ENCODE results near the gene DAGLB.

Gene DAGLB

GRCh38 chr7:6419310-6419773 is 28.4 kb downstream of the DAGLB start:
- H3K79me2 ChIP-seq (ENCODE audit: insufficient read depth, low read length): no peaks in the 10 kb centered on the region
- 0 out of 2 replicates have a peak, but pooled peaks cover 4% of the 10 kb centered on the region for H4K20me1 ChIP-seq (ENCODE audit: insufficient read depth, low read length)
- no peak overlapping the region for H3K27ac ChIP-seq (ENCODE audit: low read length)
- H3K9me3 ChIP-seq (ENCODE audit: insufficient read depth, low read length, severe bottlenecking): no peaks in the 10 kb centered on the region
- no peak for ATAC-seq (ENCODE audit: insufficient read depth, low read depth)
- H3K36me3 ChIP-seq (ENCODE audit: insufficient read depth, low read length): peaks cover 49% of the 10 kb centered on the region
- H3K4me2 ChIP-seq (ENCODE audit: insufficient read depth, low read length): no peak overlapping the region
- H3K4me3 ChIP-seq (ENCODE audit: low read depth in 1 of 2, low read length in 2 of 2): no peak overlapping the region
- H3K27me3 ChIP-seq (ENCODE audit: insufficient read depth, low read length, poor library complexity): no peaks in the 10 kb centered on the region
- DNase-seq: no peak
- H2AFZ ChIP-seq (ENCODE audit: low read depth, low read length): no peak overlapping the region
- no peak overlapping the region for H3K9ac ChIP-seq (ENCODE audit: low read depth, low read length)
- TF ChIP-seq CTCF (IDR thresholded peaks at IDR 0.05; ENCODE audit: borderline replicate concordance, extremely low read depth, low read length, poor library complexity, severe bottlenecking) (no peak), EZH2 (IDR thresholded peaks at IDR 0.05; ENCODE audit: borderline replicate concordance, low read depth, low read length, severe bottlenecking) (no peak)
- H3K4me1 ChIP-seq (ENCODE audit: insufficient read depth, low read length): no peaks in the 10 kb centered on the region

- H3K36me3 ChIP-seq (ENCODE audit: insufficient read depth, low read length): peaks cover 54% of the 10 kb centered on the region
- H4K20me1 ChIP-seq (ENCODE audit: insufficient read depth, low read length): 0 out of 2 replicates have a peak, but pooled peaks cover 3% of the 10 kb centered on the region
- no peaks in the 10 kb centered on the region for H3K27me3 ChIP-seq (ENCODE audit: insufficient read depth, low read length, poor library complexity)
- no peaks in the 10 kb centered on the region for H3K9me3 ChIP-seq (ENCODE audit: insufficient read depth, low read length, severe bottlenecking)
- no peak overlapping the region for H2AFZ ChIP-seq (ENCODE audit: low read depth, low read length)
- H3K4me3 ChIP-seq (ENCODE audit: low read depth in 1 of 2, low read length in 2 of 2): no peak overlapping the region
- no peak overlapping the region for H3K9ac ChIP-seq (ENCODE audit: low read depth, low read length)
- H3K4me1 ChIP-seq (ENCODE audit: insufficient read depth, low read length): no peaks in the 10 kb centered on the region
- DNase-seq: no peak
- no peaks in the 10 kb centered on the region for H3K79me2 ChIP-seq (ENCODE audit: insufficient read depth, low read length)
- no peak for ATAC-seq (ENCODE audit: insufficient read depth, low read depth)
- no peak overlapping the region for H3K4me2 ChIP-seq (ENCODE audit: insufficient read depth, low read length)
- H3K27ac ChIP-seq (ENCODE audit: low read length): no peak overlapping the region
- TF ChIP-seq CTCF (IDR thresholded peaks at IDR 0.05; ENCODE audit: borderline replicate concordance, extremely low read depth, low read length, poor library complexity, severe bottlenecking) (no peak), EZH2 (IDR thresholded peaks at IDR 0.05; ENCODE audit: borderline replicate concordance, low read depth, low read length, severe bottlenecking) (no peak)
Measured at GRCh38 chr7:6417408-6417807, 30.3 kb downstream of the DAGLB start.

- Histone ChIP-seq H2AFZ (ENCODE audit: low read depth, low read length) (no peak overlapping the region), H3K4me2 (ENCODE audit: insufficient read depth, low read length) (no peak overlapping the region), H3K79me2 (ENCODE audit: insufficient read depth, low read length) (no peaks in the 10 kb centered on the region), H3K9ac (ENCODE audit: low read depth, low read length) (no peak overlapping the region), H4K20me1 (ENCODE audit: insufficient read depth, low read length) (no peaks in the 10 kb centered on the region), H3K4me3 (ENCODE audit: low read depth in 1 of 2, low read length in 2 of 2) (no peak overlapping the region), H3K36me3 (ENCODE audit: insufficient read depth, low read length) (peaks cover 52% of the 10 kb centered on the region), H3K4me1 (ENCODE audit: insufficient read depth, low read length) (no peaks in the 10 kb centered on the region), H3K27ac (ENCODE audit: low read length) (no peak overlapping the region), H3K9me3 (ENCODE audit: insufficient read depth, low read length, severe bottlenecking) (no peaks in the 10 kb centered on the region), H3K27me3 (ENCODE audit: insufficient read depth, low read length, poor library complexity) (no peaks in the 10 kb centered on the region)
- no peak for ATAC-seq (ENCODE audit: insufficient read depth, low read depth)
- no peak for DNase-seq
- TF ChIP-seq CTCF (IDR thresholded peaks at IDR 0.05; ENCODE audit: borderline replicate concordance, extremely low read depth, low read length, poor library complexity, severe bottlenecking) (no peak), EZH2 (IDR thresholded peaks at IDR 0.05; ENCODE audit: borderline replicate concordance, low read depth, low read length, severe bottlenecking) (no peak)
Measured at GRCh38 chr7:6416516-6417145, 31.1 kb downstream of the DAGLB start.

All from DND-41 (cell line).